HepG2 (cell line): ENCODE measurements around the gene CPEB3.

ENCODE experiments used
- BCL3 ChIP-seq: sonication (generic); formaldehyde crosslinking; IDR thresholded peaks from 2 replicates; pipeline ENCODE4 v1.5.1; 2020; ENCODE audit warnings: mild to moderate bottlenecking, missing genetic modification reagents, moderate library complexity
- CAMTA2 ChIP-seq: sonication (generic); formaldehyde crosslinking; IDR thresholded peaks from 2 replicates; pipeline ENCODE4 v1.4.0; 2020; ENCODE audit warnings: mild to moderate bottlenecking, missing genetic modification reagents, borderline replicate concordance
- CBX2 ChIP-seq, 2 experiments: fragments of 200-600 bp in 1 of 2; sonication (generic); formaldehyde crosslinking in 1 of 2; IDR thresholded peaks; 2 replicates each; pipeline versions ENCODE4 v1.7.0 to v1.8.1; 2018 to 2022; ENCODE audit warnings: low read depth in 2 of 2, low read length in 1 of 2, mild to moderate bottlenecking in 1 of 2, missing genetic modification reagents in 1 of 2
- CENPBD1 ChIP-seq: sonication (generic); formaldehyde crosslinking; IDR thresholded peaks from 2 replicates; pipeline ENCODE4 v1.8.0; 2022; ENCODE audit warnings: missing genetic modification reagents, low read depth, mild to moderate bottlenecking, borderline replicate concordance
- EP300 ChIP-seq, 3 experiments: sonication (generic) in 1 of 3; formaldehyde crosslinking in 1 of 3; IDR thresholded peaks; 2 replicates each; pipeline versions ENCODE4 v1.5.1 to v1.6.1; 2011 to 2020; ENCODE audit warnings: low read depth in 2 of 3, low read length in 2 of 3, borderline replicate concordance in 1 of 3, improper control_type of control experiment in 1 of 3, mild to moderate bottlenecking in 1 of 3, missing genetic modification reagents in 1 of 3, moderate library complexity in 1 of 3
- KLF9 ChIP-seq: IDR thresholded peaks from 2 replicates; pipeline ENCODE4 v1.6.1; 2016; ENCODE audit warnings: low read depth
- POLR2A ChIP-seq, 2 experiments: IDR thresholded peaks; 2 replicates each; pipeline ENCODE4 v1.6.1; 2011; ENCODE audit warnings: low read depth in 2 of 2, low read length in 2 of 2, mild to moderate bottlenecking in 1 of 2, moderate library complexity in 1 of 2; ENCODE audit not compliant: insufficient read depth in 1 of 2
- ZBTB49 ChIP-seq: sonication (generic); formaldehyde crosslinking; IDR thresholded peaks from 2 replicates; pipeline ENCODE4 v1.4.0; 2020; ENCODE audit warnings: missing genetic modification reagents, borderline replicate concordance
- ZFP1 ChIP-seq: IDR thresholded peaks from 2 replicates; pipeline ENCODE4 v1.6.1; 2016
- ZNF841 ChIP-seq: sonication (generic); formaldehyde crosslinking; IDR thresholded peaks from 2 replicates; pipeline ENCODE4 v1.8.1; 2023; ENCODE audit warnings: missing genetic modification reagents, borderline replicate concordance

GRCh38 chr10:92207061-92207460 lies 83.8 kb downstream of the CPEB3 start:
- TF ChIP-seq CAMTA2 (CRISPR knock-in tag): no peak
- TF ChIP-seq POLR2A (IDR thresholded peaks at IDR 0.05; ENCODE audit: insufficient read depth in 1 of 2, low read depth in 2 of 2, low read length in 2 of 2): no peak
- TF ChIP-seq BCL3 (CRISPR knock-in tag): no peak
- no peak for TF ChIP-seq ZBTB49 (CRISPR knock-in tag)
- no peak for TF ChIP-seq CENPBD1
- no peak for TF ChIP-seq KLF9 (CRISPR knock-in tag)
- no peak for TF ChIP-seq ZNF841 (CRISPR knock-in tag)
- no peak for TF ChIP-seq CBX2 (IDR thresholded peaks at IDR 0.05; ENCODE audit: low read depth, low read length)
- TF ChIP-seq CBX2 (CRISPR knock-in tag; IDR thresholded peaks at IDR 0.05; ENCODE audit: low read depth): no peak
- TF ChIP-seq EP300 (IDR thresholded peaks at IDR 0.05; ENCODE audit: low read depth in 2 of 2, low read length in 2 of 2): no peak
- TF ChIP-seq EP300 (CRISPR knock-in tag; IDR thresholded peaks at IDR 0.05; ENCODE audit: borderline replicate concordance): no peak
- TF ChIP-seq ZFP1 (CRISPR knock-in tag): no peak
